Hepatocyte (in vitro differentiated cells): ENCODE data around the gene HOXB7. TPM values are rescaled to one million over a fixed set of nuclear protein-coding genes. Genes with fewer than 3 reads are reported as not detected.

Source experiments
- DNase-seq: peaks from one replicate; pipeline ENCODE4 v3.0.0-alpha.2; 2016; ENCODE audit warnings: low spot score
- H2AFZ ChIP-seq: fragments of 200-600 bp; sonication (generic); 2 replicates; pipeline ENCODE4 v1.6.0; 2016; ENCODE audit warnings: antibody characterized with exemption, mild to moderate bottlenecking
- H3K27ac ChIP-seq: fragments of 200-600 bp; sonication (generic); 2 replicates; pipeline ENCODE4 v1.5.1; 2016; ENCODE audit warnings: mild to moderate bottlenecking
- H3K27me3 ChIP-seq: fragments of 200-600 bp; sonication (generic); 2 replicates; pipeline ENCODE4 v1.6.1; 2016
- H3K36me3 ChIP-seq: fragments of 200-600 bp; sonication (generic); replicated peaks from 2 replicates; pipeline ENCODE4 v1.5.1; 2016; ENCODE audit warnings: low read depth; ENCODE audit not compliant: insufficient read depth
- H3K4me1 ChIP-seq: fragments of 200-600 bp; sonication (generic); 2 replicates; pipeline ENCODE4 v1.5.1; 2016; ENCODE audit warnings: mild to moderate bottlenecking, moderate library complexity; ENCODE audit not compliant: insufficient read depth
- H3K4me2 ChIP-seq: fragments of 200-600 bp; sonication (generic); 2 replicates; pipeline ENCODE4 v1.6.0; 2016
- H3K4me3 ChIP-seq: fragments of 200-600 bp; sonication (generic); 2 replicates; pipeline ENCODE4 v1.5.1; 2016; ENCODE audit warnings: mild to moderate bottlenecking
- H3K79me2 ChIP-seq: fragments of 200-600 bp; sonication (generic); 2 replicates; pipeline ENCODE4 v1.6.0; 2017; ENCODE audit warnings: mild to moderate bottlenecking
- H3K9me2 ChIP-seq: fragments of 200-600 bp; sonication (generic); replicated peaks from 2 replicates; pipeline ENCODE4 v1.6.0; 2017; ENCODE audit warnings: mild to moderate bottlenecking; ENCODE audit not compliant: insufficient read depth
- H3K9me3 ChIP-seq: fragments of 200-600 bp; sonication (generic); 2 replicates; pipeline ENCODE4 v1.5.1; 2016; ENCODE audit warnings: low read depth, mild to moderate bottlenecking
- H4K20me1 ChIP-seq: fragments of 200-600 bp; sonication (generic); 2 replicates; pipeline ENCODE4 v1.6.0; 2016; ENCODE audit warnings: mild to moderate bottlenecking; ENCODE audit not compliant: insufficient read depth, poor library complexity, severe bottlenecking
- CTCF ChIP-seq: fragments of 200-600 bp; sonication (generic); IDR thresholded peaks from 2 replicates; pipeline ENCODE4 v1.5.1; 2016; ENCODE audit warnings: antibody characterized with exemption, mild to moderate bottlenecking; ENCODE audit not compliant: poor library complexity
- EZH2 ChIP-seq: fragments of 200-600 bp; sonication (generic); IDR thresholded peaks from 2 replicates; pipeline ENCODE4 v1.6.1; 2016; ENCODE audit warnings: antibody characterized with exemption, mild to moderate bottlenecking, borderline replicate concordance
- EZH2phosphoT487 ChIP-seq: fragments of 200-600 bp; sonication (generic); IDR thresholded peaks from one replicate; pipeline ENCODE4 v1.6.1; 2018; ENCODE audit warnings: antibody characterized with exemption, mild to moderate bottlenecking, low read depth, moderate library complexity; ENCODE audit not compliant: unreplicated experiment, severe bottlenecking
- WGBS: methylation state at CpG from one replicate; pipeline ENCODE4 v1.1.6; 2016; ENCODE audit warnings: low lambda C conversion rate; ENCODE audit errors: missing lambda C conversion rate; 5-methylcytosine and 5-hydroxymethylcytosine counted together
- polyA plus RNA-seq: library from polyadenylated mRNA; unstranded; fragments of >200 nt; fragmentation: Nextera tagmentation; extraction: Ambion mirVana; gene quantifications from 2 replicates; pipeline ENCODE4 v1.2.1, GENCODE V29; 2016
- total RNA-seq: library from RNA; depleted of rRNA; stranded (reverse); fragments of >200 nt; gene quantifications from 2 replicates; pipeline ENCODE4 v1.2.3, GENCODE V29; 2014

Gene HOXB7
- total and polyA plus RNA-seq, 2 experiments from 2014 or later, result 4.1 to 13.7 TPM

GRCh38 chr17:48565925-48566710 is 44.7 kb downstream of the HOXB7 start:
- Histone ChIP-seq H3K27ac (no peak overlapping the region), H3K27me3 (peaks cover 96% of the 10 kb centered on the region), H3K9me3 (no peaks in the 10 kb centered on the region), H4K20me1 (no peaks in the 10 kb centered on the region), H3K4me2 (no peak overlapping the region), H2AFZ (no peak overlapping the region), H3K79me2 (peaks cover 38% of the 10 kb centered on the region), H3K9me2 (no peaks in the 10 kb centered on the region), H3K4me1 (peaks cover 19% of the 10 kb centered on the region), H3K4me3 (no peak overlapping the region), H3K36me3 (no peaks in the 10 kb centered on the region)
- 63% methylated on average over 2 of the region's 4 CpGs for WGBS
- no peak for DNase-seq
- no peak for TF ChIP-seq EZH2
- no peak for TF ChIP-seq EZH2phosphoT487
- no peak for TF ChIP-seq CTCF

- H3K27ac ChIP-seq, result no peak overlapping the region
- DNase-seq, result no peak
- no peaks in the 10 kb centered on the region for H4K20me1 ChIP-seq
- H2AFZ ChIP-seq, result no peak overlapping the region
- H3K79me2 ChIP-seq, result peaks cover 38% of the 10 kb centered on the region
- no peaks in the 10 kb centered on the region for H3K9me2 ChIP-seq
- H3K4me3 ChIP-seq, result no peak overlapping the region
- 73% methylated on average over 2 of the region's 2 CpGs for WGBS
- peaks cover 93% of the 10 kb centered on the region for H3K27me3 ChIP-seq
- no peaks in the 10 kb centered on the region for H3K36me3 ChIP-seq
- TF ChIP-seq CTCF (no peak), EZH2 (no peak), EZH2phosphoT487 (no peak)
- H3K4me1 ChIP-seq, result peaks cover 17% of the 10 kb centered on the region
- H3K4me2 ChIP-seq, result peak overlapping the region; percentile 82
- H3K9me3 ChIP-seq, result no peaks in the 10 kb centered on the region
Measured at GRCh38 chr17:48565022-48565554, 45.7 kb downstream of the HOXB7 start.

- WGBS, result 12% methylated on average over 49 of the region's 73 CpGs
- Histone ChIP-seq H3K79me2 (peaks cover 33% of the 10 kb centered on the region), H4K20me1 (no peaks in the 10 kb centered on the region), H3K9me3 (no peaks in the 10 kb centered on the region), H3K4me2 (peak overlapping the region; percentile 82), H3K4me1 (peaks cover 24% of the 10 kb centered on the region), H3K9me2 (no peaks in the 10 kb centered on the region), H3K36me3 (no peaks in the 10 kb centered on the region), H3K27ac (peak overlapping the region; percentile 37), H3K27me3 (peaks cover 93% of the 10 kb centered on the region), H2AFZ (no peak overlapping the region), H3K4me3 (peak overlapping the region; percentile 7)
- no peak for DNase-seq
- no peak for TF ChIP-seq EZH2phosphoT487
- peak; percentile 72 for TF ChIP-seq EZH2
Measured at GRCh38 chr17:48564188-48565021, 46.4 kb downstream of the HOXB7 start.

GRCh38 chr17:48563867-48564187 is 47.0 kb downstream of the HOXB7 start:
- Histone ChIP-seq H3K9me2 (no peaks in the 10 kb centered on the region), H3K27me3 (peaks cover 92% of the 10 kb centered on the region), H3K4me2 (peak overlapping the region; percentile 82), H3K27ac (peak overlapping the region; percentile 34), H3K36me3 (no peaks in the 10 kb centered on the region), H3K4me1 (peaks cover 27% of the 10 kb centered on the region), H2AFZ (no peak overlapping the region), H3K79me2 (peaks cover 33% of the 10 kb centered on the region), H3K9me3 (no peaks in the 10 kb centered on the region), H3K4me3 (peak overlapping the region; percentile 7), H4K20me1 (no peaks in the 10 kb centered on the region)
- 7% methylated on average over 7 of the region's 10 CpGs for WGBS
- TF ChIP-seq EZH2phosphoT487 (peak; percentile 5), CTCF (no peak)
- no peak for DNase-seq
